Stimulated activated CD4-positive, alpha-beta T cell treated with anti-CD3 and anti-CD28 coated beads, Interleukin-2, amount 100 ng/mL, for 48 hours (primary cell): Measurements from ENCODE around the gene UVRAG.

Experiments used
- DNase-seq, 2 donors: peaks; one replicate each; pipeline ENCODE4 v3.0.0-alpha.2; 2020

UVRAG gene

DNA sequence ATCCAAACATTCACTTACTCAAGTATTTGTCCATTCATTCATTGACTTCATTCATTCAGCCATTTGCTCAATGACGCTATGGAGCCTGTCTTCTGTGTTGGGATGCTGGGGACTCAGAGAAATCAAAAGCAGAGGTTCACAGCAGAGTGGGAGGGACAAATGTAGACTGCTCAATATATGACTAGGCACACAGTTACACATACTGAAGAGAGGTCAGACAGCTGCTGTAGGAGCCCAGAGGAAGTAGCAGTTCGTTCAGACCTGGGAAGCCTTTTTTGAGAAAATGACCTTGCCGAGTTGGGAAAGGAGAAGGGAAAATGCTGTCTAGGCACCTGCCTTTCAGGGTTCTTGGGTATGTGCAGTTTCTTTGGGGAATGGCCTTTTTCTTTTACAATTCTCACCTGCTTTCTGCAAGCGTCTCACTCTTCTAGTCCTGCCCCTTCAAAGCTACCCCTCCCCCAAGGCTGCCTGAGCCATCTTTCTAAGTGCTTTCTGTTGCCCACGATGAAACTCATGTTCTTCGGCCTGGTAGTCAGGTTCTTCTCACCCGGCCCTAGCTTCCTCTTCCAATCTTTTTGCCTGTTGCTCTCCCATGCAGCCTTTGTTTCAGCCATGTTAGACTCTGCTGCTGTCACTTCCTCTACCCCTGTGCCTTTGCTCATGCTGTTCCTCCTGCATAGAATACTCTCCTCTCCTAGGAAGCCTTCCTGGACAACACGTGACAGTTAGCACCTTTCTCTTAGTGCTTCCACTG, 4.2 kb upstream of the UVRAG start:
- DNase-seq: no peak

DNA sequence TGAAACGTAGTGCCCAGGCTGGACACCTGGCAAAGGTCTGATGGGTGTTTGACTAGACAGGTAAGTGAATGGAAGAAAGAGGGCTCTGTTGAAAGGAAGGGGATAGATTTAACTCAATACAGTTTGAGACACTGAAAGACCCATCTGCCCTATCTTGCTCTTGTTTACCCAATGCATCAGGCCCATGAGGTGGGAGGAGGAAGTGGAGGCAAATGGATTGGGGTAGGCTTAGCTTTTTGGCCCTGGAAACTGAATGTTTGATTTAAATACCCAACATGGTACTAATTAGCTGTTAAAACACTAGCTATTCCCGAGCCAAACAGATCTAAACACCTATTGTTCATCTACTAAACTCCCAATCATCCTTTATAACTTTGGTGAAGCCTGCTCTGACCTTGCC, 3.5 kb upstream of the UVRAG start:
- no peak for DNase-seq

GRCh38 chr11:75812542-75813040, 2.4 kb upstream of the UVRAG start:
- no peak for DNase-seq

DNA sequence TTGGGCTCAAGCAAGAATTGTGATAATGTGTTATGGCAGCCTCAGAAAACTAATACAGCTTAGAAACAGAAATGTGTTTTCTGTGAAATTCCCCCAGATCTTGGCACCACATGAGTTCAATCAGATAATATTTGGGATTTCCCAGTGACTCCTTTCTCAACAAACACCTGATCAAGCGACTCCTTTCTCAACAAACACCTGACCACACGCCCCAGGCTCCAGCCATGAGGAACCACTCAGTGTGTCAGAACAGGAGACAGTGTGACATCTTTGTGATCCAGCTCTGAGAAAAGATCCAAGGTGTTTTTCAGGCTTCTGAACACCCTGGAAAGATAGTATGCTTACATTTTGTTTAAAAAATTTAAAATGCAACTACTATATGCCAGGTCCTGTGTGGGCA, 1.9 kb upstream of the UVRAG start:
- DNase-seq: no peak

DNA sequence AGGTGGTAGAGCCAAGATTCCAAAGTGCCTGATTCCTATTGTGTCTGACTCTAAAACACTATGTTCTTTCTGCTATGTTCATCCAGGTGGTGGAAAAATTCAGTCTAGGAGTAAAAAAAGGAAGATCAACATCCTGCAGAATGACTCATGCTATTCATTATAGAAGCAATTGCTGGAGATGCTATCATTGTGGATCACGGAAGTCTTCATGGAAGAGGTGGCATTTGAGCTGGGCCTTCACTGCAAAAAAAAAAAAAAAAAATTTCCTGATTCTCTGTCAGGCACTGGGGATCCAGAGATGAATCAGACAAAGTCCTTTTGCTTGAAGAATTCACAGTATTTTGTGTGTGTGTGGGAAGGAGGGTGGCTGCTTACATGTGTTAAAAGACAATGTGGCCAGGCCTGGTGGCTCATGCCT, 1.4 kb upstream of the UVRAG start:
- DNase-seq: no peak

DNA sequence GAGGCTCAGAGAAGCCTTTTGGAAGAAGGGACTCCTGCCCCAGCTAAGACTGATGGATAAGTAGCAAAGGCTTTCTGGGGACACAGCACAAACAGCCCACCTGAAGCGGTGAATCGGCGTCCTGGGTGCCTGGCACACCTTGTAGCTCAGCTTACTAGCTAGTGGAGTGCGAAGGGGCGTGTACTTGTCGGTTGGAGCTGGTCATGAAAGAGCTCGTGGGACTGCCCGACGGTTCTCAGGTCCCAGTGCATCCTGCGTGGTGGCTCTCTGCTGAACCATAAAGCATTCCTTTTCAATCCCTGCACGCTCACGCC, 690 bp upstream of the UVRAG start:
- DNase-seq: no peak

- peak in 1 of 2 donors; percentile 24 for DNase-seq
These were observed 547 bp downstream of the UVRAG start for GRCh38 chr11:75815345-75816168.

DNA sequence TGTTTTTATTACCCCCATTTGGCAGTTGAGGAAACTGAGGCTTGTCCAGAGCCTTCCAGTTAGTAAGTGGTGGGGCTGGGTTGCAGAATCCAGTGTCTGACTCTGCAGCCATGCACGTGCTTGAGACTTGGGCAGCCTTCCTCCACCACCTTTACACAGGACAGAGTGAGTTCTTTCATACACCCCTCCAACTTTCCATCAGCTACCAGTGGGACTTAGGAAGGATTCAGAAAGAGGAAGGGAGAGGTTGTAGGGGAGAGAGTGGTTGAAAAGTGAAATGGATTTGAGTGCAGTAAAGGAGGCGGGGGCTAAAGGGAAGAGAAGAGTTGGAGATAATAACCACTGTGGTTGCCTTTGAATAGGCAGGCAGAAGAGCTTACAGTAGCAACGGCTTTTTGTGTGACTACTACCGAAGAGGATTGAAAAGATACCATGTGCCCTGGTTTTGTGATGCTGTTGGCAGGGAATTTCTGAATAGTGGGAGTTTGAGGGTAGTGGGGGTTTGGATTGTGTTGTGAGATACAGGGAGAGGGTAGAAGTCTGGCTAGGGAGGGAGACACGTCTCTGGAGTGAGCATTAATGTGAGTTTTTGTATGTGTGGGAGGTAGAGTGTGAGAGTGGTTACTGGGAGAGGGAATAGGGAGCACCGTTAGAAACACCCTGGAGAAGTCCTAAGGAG, 1.7 kb downstream of the UVRAG start:
- DNase-seq: no peak

GRCh38 chr11:75820645-75821044, 5.6 kb downstream of the UVRAG start:
- DNase-seq: no peak

GRCh38 chr11:75821202-75821601, 6.2 kb downstream of the UVRAG start:
- DNase-seq: no peak

GRCh38 chr11:75822541-75822940, 7.5 kb downstream of the UVRAG start:
- DNase-seq: no peak

DNA sequence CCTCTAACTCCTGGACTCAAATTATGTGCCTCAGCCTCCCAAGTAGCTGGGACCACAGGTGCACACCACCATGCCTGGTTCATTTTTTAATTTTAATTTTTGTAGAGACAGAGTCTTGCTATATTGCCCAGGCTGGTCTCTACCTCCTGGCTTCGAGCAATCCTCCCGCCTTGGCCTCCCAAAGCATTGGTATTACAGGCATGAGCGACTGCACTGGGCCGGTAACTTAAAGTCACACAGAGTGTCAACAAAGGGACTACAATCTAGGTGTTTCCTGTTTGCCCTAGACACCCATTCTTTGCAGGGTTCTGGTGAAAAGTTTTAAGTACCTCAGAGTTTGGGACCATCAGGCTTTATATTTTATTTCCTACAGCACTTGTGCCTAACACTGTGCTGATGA, 8.4 kb downstream of the UVRAG start:
- DNase-seq: no peak

- no peak for DNase-seq
These were observed 8.9 kb downstream of the UVRAG start for GRCh38 chr11:75823946-75824345.

- no peak for DNase-seq
These were observed 11.6 kb downstream of the UVRAG start for GRCh38 chr11:75826461-75827230.

- no peak for DNase-seq
These were observed 12.6 kb downstream of the UVRAG start for GRCh38 chr11:75827562-75827961.

DNA sequence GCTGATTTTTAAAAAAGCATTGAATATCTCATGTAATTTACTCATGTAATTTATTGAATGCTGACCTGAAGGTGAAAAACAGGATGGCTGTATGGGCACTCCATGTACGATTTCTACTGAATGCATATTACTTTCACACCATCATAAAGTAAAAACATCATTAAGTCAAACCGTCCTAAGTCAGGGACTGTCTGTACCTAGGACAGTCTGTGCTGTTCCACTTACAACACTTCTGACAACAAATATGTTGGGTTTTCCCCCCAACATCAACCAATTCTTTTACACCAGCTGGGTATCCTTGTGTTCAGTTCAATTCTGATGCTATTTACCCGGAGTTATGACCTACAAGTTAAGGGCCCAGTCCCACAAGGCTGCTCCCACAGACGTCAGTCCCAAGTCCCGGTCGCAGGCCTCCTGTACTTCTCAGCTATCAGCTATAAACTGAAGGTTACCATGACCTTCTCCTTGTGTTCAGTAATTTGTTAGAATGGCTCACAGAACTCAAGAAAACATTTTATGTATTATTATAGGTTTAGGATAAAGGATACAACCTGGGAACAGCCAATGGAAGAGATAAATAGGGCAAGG, 17.0 kb downstream of the UVRAG start:
- DNase-seq: no peak

DNA sequence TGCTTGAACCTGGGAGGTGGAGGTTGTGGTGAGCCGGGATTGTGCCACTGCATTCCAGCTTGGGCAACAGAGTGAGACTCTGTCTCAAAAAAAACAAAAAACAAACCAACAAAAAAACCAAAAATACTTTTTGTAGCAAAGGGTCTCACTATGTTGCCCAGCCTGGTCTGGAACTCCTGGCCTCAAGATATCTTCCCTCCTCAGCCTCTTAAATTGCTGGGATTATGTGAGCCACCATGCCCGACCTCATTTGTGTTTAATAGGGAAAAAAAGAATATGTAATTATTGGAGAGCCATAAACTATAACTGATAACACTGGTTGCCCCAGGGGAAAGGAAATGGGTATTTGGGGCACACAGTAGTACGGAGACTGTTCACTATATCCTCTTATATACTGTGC, 19.7 kb downstream of the UVRAG start:
- DNase-seq: no peak

DNA sequence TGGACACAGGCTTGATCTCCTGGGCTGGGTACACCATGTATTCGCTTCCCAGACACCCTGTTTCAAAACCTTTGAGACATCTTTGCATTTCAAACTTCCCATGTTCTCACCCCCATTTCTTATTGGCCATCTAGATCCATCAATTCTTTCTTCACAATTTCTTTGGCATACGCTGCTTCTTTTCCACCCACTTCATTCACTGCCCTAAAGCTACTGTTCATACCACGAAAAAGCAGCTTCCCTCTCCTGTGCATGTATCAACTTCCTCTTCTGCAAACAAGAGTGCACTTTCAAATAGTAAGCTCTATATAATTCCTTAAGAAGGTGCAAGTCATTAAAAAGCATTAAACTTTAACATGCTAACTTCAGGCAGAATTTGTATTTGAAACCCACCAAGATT, 21.4 kb downstream of the UVRAG start:
- no peak for DNase-seq

- DNase-seq: no peak
These were observed 24.8 kb downstream of the UVRAG start for GRCh38 chr11:75839851-75840250.

DNA sequence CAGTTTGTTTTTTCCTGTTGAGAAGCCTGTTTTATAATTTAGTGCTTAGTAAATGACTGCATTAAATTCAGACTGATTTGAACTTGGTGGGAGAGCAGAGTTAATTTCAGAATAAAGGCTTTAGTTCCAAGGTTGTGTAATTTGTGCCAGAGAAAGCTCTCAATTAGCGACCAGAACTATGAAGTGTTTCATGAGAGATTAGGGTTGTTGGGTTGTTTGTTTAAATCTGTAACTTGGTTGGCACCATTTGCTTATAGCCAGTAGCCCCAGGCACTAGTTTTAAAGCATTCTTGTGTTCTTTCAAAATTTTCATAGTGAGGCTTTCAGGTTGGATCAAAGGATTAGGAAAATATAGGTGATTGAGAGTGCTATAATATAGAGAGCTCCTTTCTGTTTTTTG, 25.5 kb downstream of the UVRAG start:
- DNase-seq: no peak

DNA sequence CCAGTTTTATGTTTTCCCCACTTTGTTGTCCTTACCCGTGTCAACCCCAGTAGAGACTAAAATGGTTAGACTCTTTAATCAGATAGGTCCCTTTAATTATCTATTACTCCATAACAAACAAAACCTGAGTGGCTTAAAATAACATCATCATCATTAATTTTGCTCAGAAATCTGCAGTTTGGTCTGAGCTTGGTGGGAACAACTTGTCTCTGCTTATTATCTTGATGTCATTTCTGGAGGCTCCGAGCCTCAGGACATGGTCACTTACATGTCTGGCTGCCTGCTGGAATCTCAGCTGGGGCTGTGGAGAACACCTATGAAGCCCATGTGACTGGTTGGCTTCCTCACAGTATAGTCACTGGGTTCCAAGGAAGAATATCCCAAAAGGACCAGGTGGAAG, 26.7 kb downstream of the UVRAG start:
- DNase-seq: no peak

- no peak for DNase-seq
These were observed 30.3 kb downstream of the UVRAG start for GRCh38 chr11:75845324-75845723.

GRCh38 chr11:75849894-75850293, 34.9 kb downstream of the UVRAG start:
- DNase-seq: no peak
